Measurements from ENCODE around the gene FAF1. TPM values are rescaled to one million over a fixed set of nuclear protein-coding genes. Genes with fewer than 3 reads are reported as not detected.

FAF1 gene
- total and polyA plus RNA-seq, 2 of the 8 experiments (the other 6 are each of a cell fraction or from before 2014, with no cell fraction given), result 10.8 to 65.9 TPM

DNA sequence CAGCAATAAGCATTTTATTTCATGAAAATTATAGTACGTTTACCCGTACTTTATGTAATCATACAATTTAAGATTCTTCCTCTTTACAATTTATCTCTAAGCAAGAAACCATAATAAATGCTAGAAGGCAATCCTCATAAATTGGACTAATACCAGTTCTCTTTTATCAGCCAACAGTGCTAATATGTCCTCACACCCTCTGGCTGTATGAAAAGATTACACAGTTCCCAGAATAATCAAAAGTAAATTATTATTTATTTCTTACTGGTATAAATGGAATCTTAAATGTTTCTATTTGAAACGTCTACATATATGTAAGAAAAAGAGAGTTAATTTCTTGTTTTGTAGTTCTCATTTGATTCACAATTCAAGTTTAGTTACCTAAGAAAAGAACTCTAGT, 6.9 kb upstream of the FAF1 start:
- no peak overlapping the region for H4K91ac ChIP-seq (replicated peaks; ENCODE audit: insufficient read length, low read length)
- no peak overlapping the region for H2AK5ac ChIP-seq (ENCODE audit: low read depth, low read length)
- no peak overlapping the region for H2BK12ac ChIP-seq (ENCODE audit: low read depth, low read length)
- H3K4me2 ChIP-seq (ENCODE audit: insufficient read depth in 1 of 2, low read depth in 2 of 2, low read length in 2 of 2), result no peak overlapping the region
- H2AFZ ChIP-seq (ENCODE audit: low read length), result no peak overlapping the region
- H3K79me1 ChIP-seq (ENCODE audit: low read depth, low read length), result no peaks in the 10 kb centered on the region
- peaks cover 6 to 12% (median 9%) of the 10 kb centered on the region in 4 experiments for H3K4me1 ChIP-seq (replicated peaks in 1 of 4; ENCODE audit: control insufficient read depth in 3 of 4, insufficient read depth in 4 of 4, low read length in 3 of 4)
- no peak overlapping the region for H3K23ac ChIP-seq (ENCODE audit: insufficient read length)
- H4K8ac ChIP-seq (ENCODE audit: extremely low read depth, insufficient read depth, low read length), result no peak overlapping the region
- no peak overlapping the region for H3K27ac ChIP-seq (ENCODE audit: low read depth, low read length)
- no peak overlapping the region for H3K56ac ChIP-seq (replicated peaks; ENCODE audit: insufficient read length, low read depth, low read length)
- no peak overlapping the region for H3K9ac ChIP-seq (replicated peaks in 1 of 4; ENCODE audit: extremely low read depth in 1 of 4, low read depth in 3 of 4, low read length in 3 of 4)
- H4K20me1 ChIP-seq (replicated peaks in 1 of 2; ENCODE audit: control insufficient read depth in 1 of 2, insufficient read depth in 2 of 2, low read length in 2 of 2), result peaks cover 4 to 13% of the 10 kb centered on the region in 2 experiments
- H2BK5ac ChIP-seq (ENCODE audit: low read depth, low read length), result no peak overlapping the region
- H3K4ac ChIP-seq (replicated peaks; ENCODE audit: insufficient read length, low read depth, low read length), result no peak overlapping the region
- H3K36me3 ChIP-seq (ENCODE audit: control insufficient read depth in 2 of 4, insufficient read depth in 4 of 4, low read length in 3 of 4), result no peaks in the 10 kb centered on the region; a peak in 1 of 8 replicates
- no peak overlapping the region for H2BK15ac ChIP-seq (ENCODE audit: low read length)
- no peak overlapping the region for H3K4me3 ChIP-seq (ENCODE audit: extremely low read depth in 1 of 4, insufficient read depth in 2 of 4, low read depth in 3 of 4, low read length in 4 of 4)
- FAIRE-seq (no peak), DNase-seq (ENCODE audit: low read depth in 1 of 2, low spot score in 2 of 2) (no peak)
- ChIA-PET POLR2A (ENCODE audit: partially characterized antibody) (interaction anchor here (1.9 kb wide), 1 partner anchor 7 kb away, joined by 7 read pairs; the partner anchor contains the start of gene FAF1), CTCF (ENCODE audit: partially characterized antibody) (interaction anchor here (1.0 kb wide), 1 partner anchor 37 kb away, joined by 3 read pairs; no protein-coding TSS in a partner anchor)
- no peak overlapping the region for H3K18ac ChIP-seq (ENCODE audit: extremely low read depth, low read length)
- H3K23me2 ChIP-seq (ENCODE audit: low read depth, low read length), result peaks cover 10% of the 10 kb centered on the region; the same call in 1 of the 2 replicates
- H3K14ac ChIP-seq (ENCODE audit: insufficient read length), result no peak overlapping the region
- WGBS, 2 experiments (ENCODE audit: extremely low coverage in 1 of 2, insufficient coverage in 1 of 2, insufficient read length in 1 of 2, insufficient replicate concordance in 2 of 2, low coverage in 1 of 2, low lambda C conversion rate in 2 of 2, missing lambda C conversion rate in 1 of 2), result 72% methylated on average over 3 of the region's 3 CpGs; no CpG with 5 or more reads in 1 of the 2 experiments
- H2BK120ac ChIP-seq (replicated peaks; ENCODE audit: low read depth, low read length), result no peak overlapping the region
- H4K5ac ChIP-seq (ENCODE audit: insufficient read length, low read depth, low read length), result no peak overlapping the region
- H3K27me3 ChIP-seq (replicated peaks in 1 of 4; ENCODE audit: control insufficient read depth in 3 of 4, extremely low read depth in 1 of 4, insufficient read depth in 3 of 4, low read length in 3 of 4), result peaks cover 31 to 60% (median 47%) of the 10 kb centered on the region in 4 experiments
- no peaks in the 10 kb centered on the region for H3K79me2 ChIP-seq (ENCODE audit: control insufficient read depth in 1 of 2, insufficient read depth in 2 of 2, low read length in 2 of 2)
- no peak overlapping the region for H2BK20ac ChIP-seq (ENCODE audit: low read length)
- no peaks in the 10 kb centered on the region for H3K9me3 ChIP-seq (ENCODE audit: insufficient read depth in 2 of 2, low read depth in 1 of 2, low read length in 1 of 2)
- TF ChIP-seq POLR2A (IDR thresholded peaks at IDR 0.05; ENCODE audit: control extremely low read depth in 1 of 2, low read depth in 2 of 2, low read length in 2 of 2) (no peak), CHD1 (IDR thresholded peaks at IDR 0.05; ENCODE audit: low read depth, low read length) (no peak), NANOG (IDR thresholded peaks at IDR 0.05; ENCODE audit: insufficient read depth, low read depth, low read length, poor library complexity, severe bottlenecking) (no peak), BCL11A (IDR thresholded peaks at IDR 0.05; ENCODE audit: low read depth in 2 of 2, low read length in 2 of 2) (no peak)

All from H1 (cell line).